Psoas muscle (tissue), 8 donors: ENCODE measurements around the gene PPP3CA. TPM values are rescaled to one million over a fixed set of nuclear protein-coding genes. Genes with fewer than 3 reads are reported as not detected.

Experiments
- ATAC-seq, 4 donors: fragments of 200-7000 bp; cut with Tn5 transposase; one replicate each; pipeline ENCODE4 v1.9.1; 2020; ENCODE audit warnings: moderate library complexity in 3 of 4, mild to moderate bottlenecking in 2 of 4
- DNase-seq, 2 donors: peaks; one replicate each; pipeline ENCODE4 v3.0.0-alpha.2; 2020
- H3K27ac ChIP-seq: fragments of 200-600 bp; one replicate; pipeline ENCODE4 v1.8.0; 2022
- H3K27me3 ChIP-seq, 3 donors: fragments of 200-600 bp in 1 of 3; one replicate each; pipeline versions ENCODE4 v1.6.1 to v1.8.0; 2013 to 2022; ENCODE audit warnings: low read length in 2 of 3, mild to moderate bottlenecking in 2 of 3, moderate library complexity in 1 of 3; ENCODE audit not compliant: insufficient read depth in 3 of 3
- H3K36me3 ChIP-seq, 2 donors: fragments of 200-600 bp in 1 of 2; one replicate each; pipeline versions ENCODE4 v1.6.1 to v1.8.0; 2013 to 2022; ENCODE audit warnings: low read depth in 1 of 2, mild to moderate bottlenecking in 1 of 2, moderate library complexity in 1 of 2; ENCODE audit not compliant: insufficient read depth in 1 of 2
- H3K4me1 ChIP-seq: fragments of 200-600 bp; one replicate; pipeline ENCODE4 v1.8.0; 2022
- H3K4me3 ChIP-seq: fragments of 200-600 bp; one replicate; pipeline ENCODE4 v1.8.0; 2022; ENCODE audit warnings: mild to moderate bottlenecking
- H3K9me3 ChIP-seq: fragments of 200-600 bp; one replicate; pipeline ENCODE4 v1.8.0; 2022
- WGBS, 3 donors: extraction: QIAGEN DNeasy Blood & Tissue Kit; methylation state at CpG; one replicate each; pipeline versions ENCODE4 v1.1.6 to v1.1.7; 2013; 5-methylcytosine and 5-hydroxymethylcytosine counted together
- intact Hi-C, 2 donors: fragments of 100-400 bp; cut with DNase I; formaldehyde crosslinking; loops; one replicate each; pipeline versions ENCODE4 v1.11.0 to v1.14.2; 2022
- polyA plus RNA-seq, 3 donors: library from polyadenylated mRNA; stranded (reverse); fragments of 200-250 nt; gene quantifications; one replicate each; pipeline ENCODE4 v1.2.3, GENCODE V29; 2013
- total RNA-seq, 4 donors: library from RNA; stranded (reverse); fragmentation: NEBNext Ultra II Directional in 2 of 4; extraction: Animal tissue kit (Norgen Biotek cat#: 25700) in 2 of 4; gene quantifications; one replicate each; pipeline versions ENCODE4 v1.2.1 to v1.2.4, GENCODE V29; 2021 to 2023
- TF ChIP-seq, protein P1 (sequence below): fragments of 200-600 bp; IDR thresholded peaks from one replicate; pipeline ENCODE4 v1.8.0; 2022; ENCODE audit warnings: antibody characterized with exemption
- donor health status: healthy with polysubstance abuse.
- donor health status: DM: no; HTN: no; CAD: no; lungs with moderate emphysema.
- donor health status: Bipolar disorder and iron deficiency.
- donor health status: healthy.
- donor health status: DM: yes; HTN: yes; CAD: no.
- donor health status: DM: no; HTN: no; CAD: no.
- donor health status: DM: no; HTN: no; CAD: no.
- donor health status: DM: yes; HTN: yes; CAD: no.

PPP3CA gene
- total and polyA plus RNA-seq, 7 donors, result 10.4 to 65.9 (median 32.6) TPM

DNA sequence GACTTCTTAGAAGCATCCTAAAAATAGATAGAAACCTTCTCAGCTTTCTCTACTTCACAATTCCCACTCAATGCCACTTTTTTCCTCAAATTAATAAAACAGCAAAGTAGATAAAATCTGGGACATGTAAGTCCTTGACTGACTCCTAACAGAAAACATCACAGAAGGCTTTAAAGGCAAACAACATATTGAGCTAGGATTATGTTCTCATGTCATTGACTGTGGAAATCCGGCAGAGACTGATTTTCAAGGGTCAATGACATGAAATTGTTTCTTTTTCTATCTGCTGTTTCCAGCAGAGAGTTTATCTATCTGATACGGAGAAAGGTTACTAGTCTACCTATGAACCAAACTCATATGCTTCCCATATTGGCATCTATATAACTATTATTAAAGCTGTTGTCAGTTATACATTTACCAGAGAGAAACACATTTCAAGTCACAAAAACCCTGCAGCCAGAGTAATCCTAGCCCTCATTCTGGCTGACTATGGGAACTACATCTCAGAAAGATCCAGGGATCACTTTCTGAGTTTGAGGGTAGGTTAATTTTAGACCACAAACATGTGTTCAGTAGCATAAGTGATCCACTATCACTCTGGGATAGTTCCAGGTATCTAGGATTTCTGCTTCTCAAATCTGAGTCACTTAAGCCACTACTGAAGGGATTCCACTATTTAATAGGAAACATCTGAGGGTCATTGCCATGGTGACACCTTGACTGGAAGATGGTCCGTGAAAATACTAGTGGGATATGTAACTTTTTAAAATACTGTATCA, 147.6 kb downstream of the PPP3CA start:
- DNase-seq (no peak), ATAC-seq (peak; percentile 68 to 92 (median 79))
- TF ChIP-seq, protein P1, sequence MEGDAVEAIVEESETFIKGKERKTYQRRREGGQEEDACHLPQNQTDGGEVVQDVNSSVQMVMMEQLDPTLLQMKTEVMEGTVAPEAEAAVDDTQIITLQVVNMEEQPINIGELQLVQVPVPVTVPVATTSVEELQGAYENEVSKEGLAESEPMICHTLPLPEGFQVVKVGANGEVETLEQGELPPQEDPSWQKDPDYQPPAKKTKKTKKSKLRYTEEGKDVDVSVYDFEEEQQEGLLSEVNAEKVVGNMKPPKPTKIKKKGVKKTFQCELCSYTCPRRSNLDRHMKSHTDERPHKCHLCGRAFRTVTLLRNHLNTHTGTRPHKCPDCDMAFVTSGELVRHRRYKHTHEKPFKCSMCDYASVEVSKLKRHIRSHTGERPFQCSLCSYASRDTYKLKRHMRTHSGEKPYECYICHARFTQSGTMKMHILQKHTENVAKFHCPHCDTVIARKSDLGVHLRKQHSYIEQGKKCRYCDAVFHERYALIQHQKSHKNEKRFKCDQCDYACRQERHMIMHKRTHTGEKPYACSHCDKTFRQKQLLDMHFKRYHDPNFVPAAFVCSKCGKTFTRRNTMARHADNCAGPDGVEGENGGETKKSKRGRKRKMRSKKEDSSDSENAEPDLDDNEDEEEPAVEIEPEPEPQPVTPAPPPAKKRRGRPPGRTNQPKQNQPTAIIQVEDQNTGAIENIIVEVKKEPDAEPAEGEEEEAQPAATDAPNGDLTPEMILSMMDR, result peak; percentile 17
- Histone ChIP-seq H3K27me3 (no peaks in the 10 kb centered on the region), H3K4me3 (no peak overlapping the region), H3K9me3 (no peaks in the 10 kb centered on the region), H3K4me1 (peaks cover 52% of the 10 kb centered on the region), H3K27ac (peak overlapping the region; percentile 75), H3K36me3 (peaks cover 0 to 11% of the 10 kb centered on the region in 2 donors)
- WGBS, 3 donors, result 22 to 30% (median 22%) methylated on average over 3 of the region's 3 CpGs
- intact Hi-C loops, result no loop called here

DNA sequence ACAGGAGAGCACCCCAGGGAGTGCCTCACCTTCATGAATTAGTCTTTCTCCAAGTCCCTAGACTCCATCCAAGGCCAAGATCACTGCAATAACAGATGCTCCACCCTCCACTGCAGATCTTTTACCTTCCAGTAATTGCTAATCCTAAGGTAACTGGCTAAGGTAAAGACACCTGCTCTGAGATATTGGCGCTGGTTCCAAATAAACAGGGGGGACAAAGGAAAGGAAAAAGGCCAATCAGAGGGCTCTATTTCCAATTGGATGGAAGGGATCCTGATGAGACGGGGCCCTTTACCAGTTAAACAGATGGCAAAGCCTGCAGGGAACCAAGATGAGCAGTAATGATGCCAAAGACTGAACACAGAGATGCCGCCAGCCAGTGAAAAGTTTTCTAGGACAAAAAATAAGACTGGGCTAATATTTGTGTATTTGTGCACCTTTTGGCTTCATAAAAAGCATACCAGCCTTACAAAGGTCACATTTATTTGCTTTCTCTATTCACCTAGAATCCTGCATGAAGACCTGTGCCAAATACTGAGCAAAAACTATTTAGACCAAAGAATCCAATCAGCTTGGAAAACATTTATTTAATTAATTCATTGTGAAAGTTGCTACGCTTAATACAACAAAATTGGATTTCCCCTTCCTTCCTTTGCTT, 148.5 kb downstream of the PPP3CA start:
- WGBS, 3 donors, result 53 to 81% (median 58%) methylated on average over 4 of the region's 4 CpGs
- ATAC-seq (no peak), DNase-seq (no peak)
- H3K36me3 ChIP-seq, result peaks cover 0 to 11% of the 10 kb centered on the region in 2 donors
- H3K27ac ChIP-seq, result no peak overlapping the region
- no peaks in the 10 kb centered on the region for H3K9me3 ChIP-seq
- no peaks in the 10 kb centered on the region for H3K27me3 ChIP-seq
- TF ChIP-seq, protein P1, result no peak
- no peak overlapping the region for H3K4me3 ChIP-seq
- H3K4me1 ChIP-seq, result peaks cover 52% of the 10 kb centered on the region
- intact Hi-C loops, result no loop called here

DNA sequence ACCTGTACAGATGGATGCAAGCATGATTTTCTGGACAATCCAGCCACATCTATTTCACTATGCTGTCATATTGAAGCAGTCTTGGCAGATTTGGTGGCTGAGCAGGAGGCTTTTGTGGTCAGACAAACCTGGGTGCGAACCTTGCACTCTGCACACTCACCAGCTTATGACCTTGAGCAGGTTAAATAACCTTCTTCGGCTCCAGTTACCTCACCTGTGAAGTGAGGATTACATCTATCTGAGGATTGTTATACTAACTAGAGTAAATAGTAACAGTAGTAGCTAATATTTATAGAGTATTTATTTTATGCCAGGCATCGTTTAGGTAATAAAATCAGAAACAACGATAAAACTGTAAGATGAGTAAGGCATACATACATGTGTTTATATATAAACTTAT, 150.0 kb downstream of the PPP3CA start:
- no peaks in the 10 kb centered on the region for H3K27me3 ChIP-seq
- H3K4me1 ChIP-seq, result peaks cover 52% of the 10 kb centered on the region
- H3K9me3 ChIP-seq, result no peaks in the 10 kb centered on the region
- no peak for DNase-seq
- peaks cover 0 to 11% of the 10 kb centered on the region in 2 donors for H3K36me3 ChIP-seq
- no peak overlapping the region for H3K4me3 ChIP-seq
- intact Hi-C loops, result no loop called here
- ATAC-seq, result no peak
- H3K27ac ChIP-seq, result no peak overlapping the region
- TF ChIP-seq, protein P1, result no peak
- 36 to 57% (median 44%) methylated on average over 4 of the region's 4 CpGs for WGBS, 3 donors

DNA sequence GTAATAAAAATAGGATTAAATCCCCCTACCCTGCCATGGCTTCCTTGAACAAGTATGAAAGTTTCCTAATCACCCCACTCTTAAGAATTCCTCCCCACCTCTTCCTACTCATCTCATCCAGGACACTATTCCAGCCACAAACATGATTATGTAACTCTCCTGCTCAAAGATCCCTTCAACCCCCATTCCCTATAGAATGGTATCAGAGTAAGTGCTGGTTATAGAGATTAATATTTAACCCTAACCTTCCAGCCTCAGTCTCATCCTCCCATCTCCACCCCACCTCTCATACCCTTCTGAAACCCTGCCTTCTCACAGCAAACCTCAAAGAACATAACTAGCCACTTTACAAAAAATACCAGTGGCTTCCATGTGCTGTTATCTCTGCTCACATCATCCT, 155.1 kb downstream of the PPP3CA start:
- H3K9me3 ChIP-seq, result no peaks in the 10 kb centered on the region
- TF ChIP-seq, protein P1, result no peak
- peak overlapping the region; percentile 64 for H3K27ac ChIP-seq
- no peak for ATAC-seq
- intact Hi-C loops, result loop anchor here (5.0 kb wide), 2 partner anchors 35 to 155 kb away; partner anchors contain the start of gene PPP3CA (in 1 of the 2)
- peaks cover 47% of the 10 kb centered on the region for H3K4me1 ChIP-seq
- no peaks in the 10 kb centered on the region for H3K27me3 ChIP-seq
- DNase-seq, result no peak
- no peak overlapping the region for H3K4me3 ChIP-seq
- H3K36me3 ChIP-seq, result peaks cover 0 to 11% of the 10 kb centered on the region in 2 donors
